G401 (cell line): ENCODE results near the gene CLCN7. TPM values are rescaled to one million over a fixed set of nuclear protein-coding genes. Genes with fewer than 3 reads are reported as not detected.

Experiments used
- DNase-seq: peaks from one replicate; pipeline ENCODE4 v3.0.0-alpha.2; 2015; ENCODE audit warnings: low spot score
- in situ Hi-C: cut with HindIII; loops from 2 replicates; pipeline ENCODE4 v1.10.0; 2016; ENCODE audit warnings: low sequenced_read_pairs, mixed read lengths
- total RNA-seq: library from RNA; depleted of rRNA; stranded (reverse); fragments of >200 nt; shearing (Covaris generic); gene quantifications from 2 replicates; pipeline ENCODE4 v1.2.3, GENCODE V29; 2014

Gene CLCN7
- total RNA-seq, 1 experiment from 2014 or later: 203 TPM

GRCh38 chr16:1503110-1503955 is 28.5 kb upstream of the CLCN7 start:
- in situ Hi-C loops: no loop called here
- no peak for DNase-seq

- in situ Hi-C loops: no loop called here
These were observed 27.5 kb upstream of the CLCN7 start for GRCh38 chr16:1502092-1503004.

GRCh38 chr16:1501630-1502029 is 26.8 kb upstream of the CLCN7 start:
- in situ Hi-C loops: no loop called here

More at GRCh38 chr16:1502092-1503004, 27.5 kb upstream of the CLCN7 start:
- DNase-seq: no peak

GRCh38 chr16:1500465-1501150 is 25.8 kb upstream of the CLCN7 start:
- DNase-seq: no peak
- in situ Hi-C loops: no loop called here

More at GRCh38 chr16:1501630-1502029, 26.8 kb upstream of the CLCN7 start:
- no peak for DNase-seq

GRCh38 chr16:1499756-1500464 is 25.1 kb upstream of the CLCN7 start:
- in situ Hi-C loops: no loop called here
- no peak for DNase-seq

GRCh38 chr16:1498899-1499676 is 24.3 kb upstream of the CLCN7 start:
- no peak for DNase-seq
- in situ Hi-C loops: no loop called here

- in situ Hi-C loops: no loop called here
- DNase-seq: no peak
These were observed 22.3 kb upstream of the CLCN7 start for GRCh38 chr16:1497014-1497598.

GRCh38 chr16:1496464-1496863 is 21.6 kb upstream of the CLCN7 start:
- in situ Hi-C loops: no loop called here
- DNase-seq: no peak

- in situ Hi-C loops: no loop called here
- DNase-seq: no peak
These were observed 21.0 kb upstream of the CLCN7 start for GRCh38 chr16:1495889-1496262.

- in situ Hi-C loops: no loop called here
These were observed 20.5 kb upstream of the CLCN7 start for GRCh38 chr16:1495211-1495888.

GRCh38 chr16:1494711-1495110 is 19.9 kb upstream of the CLCN7 start:
- DNase-seq: no peak
- in situ Hi-C loops: no loop called here

More at GRCh38 chr16:1495211-1495888, 20.5 kb upstream of the CLCN7 start:
- no peak for DNase-seq

GRCh38 chr16:1494129-1494640 is 19.4 kb upstream of the CLCN7 start:
- in situ Hi-C loops: no loop called here
- DNase-seq: peak; percentile 66

GRCh38 chr16:1493746-1494094 is 18.9 kb upstream of the CLCN7 start:
- no peak for DNase-seq
- in situ Hi-C loops: no loop called here

GRCh38 chr16:1492923-1493745 is 18.3 kb upstream of the CLCN7 start, which contains the start of gene TELO2:
TSS of gene TELO2 (plus strand) at chr16:1493360. CDS start at chr16:1494282, 922 bp downstream.
- in situ Hi-C loops: no loop called here
- DNase-seq: peak; percentile 78

- in situ Hi-C loops: no loop called here
- DNase-seq: no peak
These were observed 17.5 kb upstream of the CLCN7 start for GRCh38 chr16:1492082-1492922.
